PC-3 (cell line): ENCODE results near the gene MUC12. TPM values are rescaled to one million over a fixed set of nuclear protein-coding genes. Genes with fewer than 3 reads are reported as not detected.
"Not testable (repeated sequence)": the region's sequence is repeated elsewhere in the genome, so short reads cannot be mapped to it uniquely, and the experiment has no call there.

Experiments used
- ATAC-seq: fragments of 200-7000 bp; cut with Tn5 transposase; 2 replicates; pipeline ENCODE4 v1.9.1; 2020; ENCODE audit warnings: mild to moderate bottlenecking, moderate library complexity
- BruUV-seq: library from RNA; stranded (reverse); fragments of 400-500 nt; replicated peaks from 2 replicates; lab custom pipeline; 2021; lab: Mats Ljungman, UMichigan
- CTCF ChIA-PET: fragments of 300-600 bp; sonication (Branson Sonifier 250); formaldehyde crosslinking; loops from one replicate; lab custom pipeline; 2022; ENCODE audit warnings: antibody characterized with exemption; lab: Charles Lee
- POLR2A ChIA-PET: fragments of 300-600 bp; sonication (Branson Sonifier 250); formaldehyde crosslinking; loops from one replicate; lab custom pipeline; 2022; ENCODE audit warnings: antibody characterized with exemption; ENCODE audit not compliant: unreplicated experiment; lab: Charles Lee
- DNase-seq: peaks from one replicate; pipeline ENCODE4 v3.0.0-alpha.2; 2015
- H2AFZ ChIP-seq: fragments of 300-600 bp; sonication (generic); 2 replicates; pipeline ENCODE4 v1.6.0; 2016; ENCODE audit warnings: antibody characterized with exemption, low read length
- H3F3A ChIP-seq: fragments of 300-600 bp; sonication (generic); one replicate; pipeline ENCODE4 v1.6.0; 2017; ENCODE audit warnings: antibody characterized with exemption, low read length, control low read depth, mild to moderate bottlenecking; ENCODE audit not compliant: unreplicated experiment
- H3K27ac ChIP-seq: fragments of 300-600 bp; sonication (generic); 2 replicates; pipeline ENCODE4 v1.5.1; 2016; ENCODE audit warnings: mild to moderate bottlenecking, low read length
- H3K27me3 ChIP-seq: fragments of 300-600 bp; sonication (generic); 2 replicates; pipeline ENCODE4 v1.6.1; 2016; ENCODE audit warnings: low read length, mixed read lengths
- H3K36me3 ChIP-seq: fragments of 300-600 bp; sonication (generic); 2 replicates; pipeline ENCODE4 v1.6.1; 2016; ENCODE audit warnings: low read depth, mixed run types, low read length, mixed read lengths
- H3K4me1 ChIP-seq: fragments of 300-600 bp; sonication (generic); 2 replicates; pipeline ENCODE4 v1.5.1; 2016; ENCODE audit warnings: low read length; ENCODE audit not compliant: insufficient read depth
- H3K4me2 ChIP-seq: fragments of 300-600 bp; sonication (generic); 2 replicates; pipeline ENCODE4 v1.6.0; 2016; ENCODE audit warnings: low read length
- H3K4me3 ChIP-seq: fragments of 300-600 bp; sonication (generic); 2 replicates; pipeline ENCODE4 v1.5.1; 2016; ENCODE audit warnings: mild to moderate bottlenecking, low read length, mixed read lengths
- H3K79me2 ChIP-seq: fragments of 300-600 bp; sonication (generic); 2 replicates; pipeline ENCODE4 v1.6.1; 2017; ENCODE audit warnings: low read length, mixed read lengths
- H3K9ac ChIP-seq: fragments of 300-600 bp; sonication (generic); 2 replicates; pipeline ENCODE4 v1.6.0; 2016; ENCODE audit warnings: mild to moderate bottlenecking, low read length
- H3K9me2 ChIP-seq: fragments of 300-600 bp; sonication (generic); replicated peaks from 2 replicates; pipeline ENCODE4 v1.6.1; 2016; ENCODE audit warnings: mixed run types, low read length, mixed read lengths
- H3K9me3 ChIP-seq: fragments of 300-600 bp; sonication (generic); 2 replicates; pipeline ENCODE4 v1.6.1; 2016; ENCODE audit warnings: low read length, mixed read lengths
- H4K20me1 ChIP-seq: fragments of 300-600 bp; sonication (generic); 2 replicates; pipeline ENCODE4 v1.6.1; 2016; ENCODE audit warnings: low read length, mixed read lengths
- CTCF ChIP-seq: fragments of 300-600 bp; sonication (generic); conservative IDR thresholded peaks from 2 replicates; pipeline ENCODE4 v1.5.1; 2017; ENCODE audit warnings: antibody characterized with exemption, low read depth, mild to moderate bottlenecking, low read length
- EZH2 ChIP-seq: fragments of 300-600 bp; sonication (generic); IDR thresholded peaks from one replicate; pipeline ENCODE4 v1.6.1; 2017; ENCODE audit warnings: antibody characterized with exemption, mild to moderate bottlenecking, low read length; ENCODE audit not compliant: unreplicated experiment
- EZH2phosphoT487 ChIP-seq: fragments of 300-600 bp; sonication (generic); IDR thresholded peaks from 2 replicates; pipeline ENCODE4 v1.6.1; 2018; ENCODE audit warnings: mild to moderate bottlenecking, antibody characterized with exemption, low read length, borderline replicate concordance
- intact Hi-C: fragments of 100-400 bp; cut with micrococcal nuclease; formaldehyde crosslinking; loops from 2 replicates; pipeline ENCODE4 v1.9.0; 2023
- total RNA-seq: library from RNA; depleted of rRNA; stranded (reverse); fragments of >200 nt; gene quantifications from 2 replicates; pipeline ENCODE4 v1.2.3, GENCODE V29; 2014

MUC12 gene
- total RNA-seq, 1 experiment from 2014 or later, result 0.18 TPM

DNA sequence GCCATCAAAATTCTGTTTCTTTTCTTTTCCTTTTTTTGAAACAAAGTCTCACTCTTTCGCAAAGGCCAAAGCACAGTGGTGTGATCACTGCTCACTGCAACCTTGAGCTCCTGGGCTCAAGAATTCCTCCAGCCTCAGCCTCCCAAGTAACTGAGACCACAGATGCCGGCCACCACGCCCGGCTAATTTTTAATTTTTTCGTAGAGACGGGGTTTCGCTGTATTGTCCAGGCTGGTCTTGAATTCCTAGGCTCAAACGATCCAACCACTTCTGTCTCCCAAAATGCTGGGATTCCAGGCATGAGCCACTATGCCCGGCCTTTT, 90.2 kb downstream of the MUC12 start:
- TF ChIP-seq CTCF (no peak; the same call in 1 of the 2 replicates), EZH2phosphoT487 (no peak), EZH2 (no peak)
- Histone ChIP-seq H3K27ac (no peak overlapping the region), H3K27me3 (peaks cover 36% of the 10 kb centered on the region), H3K9me2 (no peaks in the 10 kb centered on the region), H3K79me2 (no peaks in the 10 kb centered on the region), H3K9me3 (no peaks in the 10 kb centered on the region), H3K4me3 (no peak overlapping the region), H3K36me3 (no peaks in the 10 kb centered on the region), H3F3A (no peaks in the 10 kb centered on the region), H3K9ac (no peak overlapping the region), H3K4me2 (peak overlapping the region; percentile 22; the same call in 1 of the 2 replicates), H2AFZ (no peak overlapping the region), H4K20me1 (no peaks in the 10 kb centered on the region), H3K4me1 (no peaks in the 10 kb centered on the region)
- ChIA-PET POLR2A (interaction anchor here (0.5 to 0.6 kb wide), 2 partner anchors 35 to 420 kb away, joined by 3 to 16 read pairs; no protein-coding TSS in a partner anchor), CTCF (interaction anchor here (0.6 kb wide), 1 partner anchor 74 kb away, joined by 3 read pairs; no protein-coding TSS in a partner anchor)
- intact Hi-C loops, result loop anchor here (1.0 to 5.0 kb wide), 3 partner anchors 77 to 162 kb away; no protein-coding TSS in a partner anchor
- ATAC-seq (peak; percentile 26), DNase-seq (no peak)
- BruUV-seq, result no TSS peak

DNA sequence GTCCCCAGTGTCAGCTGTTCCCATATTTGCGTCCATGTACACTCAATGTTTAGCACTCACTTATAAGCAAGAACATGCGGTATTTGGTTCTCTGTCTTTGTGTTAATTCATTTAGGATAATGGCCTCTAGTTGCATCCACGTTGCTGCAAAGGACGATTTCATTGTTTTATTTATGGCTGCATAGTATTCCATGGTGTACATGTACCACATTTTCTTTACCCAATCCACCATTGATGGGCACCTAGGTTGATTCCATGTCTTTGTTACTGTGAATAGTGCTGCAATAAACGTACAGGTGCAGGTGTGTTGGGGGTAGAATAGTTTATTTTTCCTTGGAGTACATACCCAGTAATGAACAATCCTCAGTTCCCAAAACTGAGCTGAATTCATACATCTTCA, 91.6 kb downstream of the MUC12 start:
- no peak for ATAC-seq
- Histone ChIP-seq H3K27ac (no peak overlapping the region), H3K79me2 (no peaks in the 10 kb centered on the region), H3K9me3 (no peaks in the 10 kb centered on the region), H4K20me1 (no peaks in the 10 kb centered on the region), H3K27me3 (peaks cover 22% of the 10 kb centered on the region), H3K9me2 (no peaks in the 10 kb centered on the region), H3K36me3 (no peaks in the 10 kb centered on the region), H3F3A (no peaks in the 10 kb centered on the region), H2AFZ (no peak overlapping the region), H3K4me3 (no peak overlapping the region), H3K9ac (no peak overlapping the region), H3K4me2 (no peak overlapping the region), H3K4me1 (no peaks in the 10 kb centered on the region)
- DNase-seq, result no peak
- intact Hi-C loops, result no loop called here
- CTCF ChIA-PET, result interaction anchor here (0.6 kb wide), 1 partner anchor 17 kb away, joined by 3 read pairs; no protein-coding TSS in a partner anchor
- no TSS peak for BruUV-seq
- POLR2A ChIA-PET, result no interaction called here
- no peak for TF ChIP-seq CTCF
- no peak for TF ChIP-seq EZH2phosphoT487
- TF ChIP-seq EZH2, result no peak

GRCh38 chr7:101064176-101064550, 94.8 kb downstream of the MUC12 start:
- H3F3A ChIP-seq, BruUV-seq, H3K36me3 ChIP-seq, H3K4me2 ChIP-seq, H4K20me1 ChIP-seq, H3K9ac ChIP-seq, H3K9me2 ChIP-seq, H3K9me3 ChIP-seq, H2AFZ ChIP-seq, H3K4me1 ChIP-seq, H3K79me2 ChIP-seq, ATAC-seq, intact Hi-C loops, DNase-seq, H3K27ac ChIP-seq, H3K27me3 ChIP-seq, H3K4me3 ChIP-seq, POLR2A ChIA-PET: not testable (repeated sequence)
- CTCF ChIA-PET, result interaction anchor here (0.6 kb wide), 1 partner anchor 80 kb away, joined by 3 read pairs; no protein-coding TSS in a partner anchor

DNA sequence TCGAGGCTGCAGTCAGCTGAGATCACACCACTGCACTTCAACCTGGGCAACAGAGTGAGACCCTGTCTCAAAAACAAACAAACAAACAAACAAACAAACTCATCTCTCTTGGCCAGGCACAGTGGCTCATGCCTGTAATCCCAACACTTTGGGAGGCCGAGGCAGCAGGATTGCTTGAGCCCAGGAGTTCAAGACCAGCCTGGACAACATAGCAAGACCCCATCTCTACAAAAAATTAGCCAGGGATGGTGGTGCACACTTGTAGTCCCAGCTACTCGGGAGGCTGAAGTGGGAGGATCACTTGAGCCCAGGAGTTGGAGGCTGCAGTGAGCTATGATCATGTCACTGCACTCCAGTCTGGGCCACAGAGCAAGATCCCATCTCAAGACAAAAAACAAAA, 95.8 kb downstream of the MUC12 start:
- H4K20me1 ChIP-seq, H3K27me3 ChIP-seq, POLR2A ChIA-PET, ATAC-seq, intact Hi-C loops, H2AFZ ChIP-seq, H3K4me2 ChIP-seq, CTCF ChIA-PET, H3K27ac ChIP-seq, H3K4me3 ChIP-seq, H3F3A ChIP-seq, H3K9me2 ChIP-seq, H3K9me3 ChIP-seq, H3K9ac ChIP-seq, H3K79me2 ChIP-seq, DNase-seq, H3K4me1 ChIP-seq, H3K36me3 ChIP-seq, BruUV-seq: not testable (repeated sequence)
